ENCODE measurements around the gene PLK1. TPM values are rescaled to one million over a fixed set of nuclear protein-coding genes. Genes with fewer than 3 reads are reported as not detected.
"Not testable (repeated sequence)": the region's sequence is repeated elsewhere in the genome, so short reads cannot be mapped to it uniquely, and the experiment has no call there.

Gene PLK1
- total RNA-seq, 2 experiments from 2014 or later: 76.5 to 84.8 TPM

- peaks cover 4% of the 10 kb centered on the region for H3K4me1 Mint-ChIP-seq
- no peak overlapping the region for H3K27ac Mint-ChIP-seq
- no peak for ATAC-seq (ENCODE audit: low read depth)
- H3K27me3 Mint-ChIP-seq: peaks cover 9% of the 10 kb centered on the region
- H3K36me3 Mint-ChIP-seq: no peaks in the 10 kb centered on the region
- H3K9me3 Mint-ChIP-seq: no peaks in the 10 kb centered on the region
- POLR2A ChIA-PET: no interaction called here
- no peak overlapping the region for H3K4me3 Mint-ChIP-seq
- DNase-seq: no peak
These were observed 51.1 kb downstream of the PLK1 start for GRCh38 chr16:23729503-23730424.

GRCh38 chr16:23734176-23734893 is 55.6 kb downstream of the PLK1 start:
- peaks cover 7% of the 10 kb centered on the region for H3K4me1 Mint-ChIP-seq
- no peaks in the 10 kb centered on the region for H3K9me3 Mint-ChIP-seq
- POLR2A ChIA-PET: no interaction called here
- H3K27ac Mint-ChIP-seq: no peak overlapping the region
- no peak overlapping the region for H3K4me3 Mint-ChIP-seq
- H3K27me3 Mint-ChIP-seq: peaks cover 21% of the 10 kb centered on the region
- ATAC-seq (ENCODE audit: low read depth) (no peak), DNase-seq (no peak)
- no peaks in the 10 kb centered on the region for H3K36me3 Mint-ChIP-seq

- POLR2A ChIA-PET: interaction anchor here (0.6 kb wide), 1 partner anchor 133 kb away, joined by 3 read pairs; no protein-coding TSS in a partner anchor
- not testable (repeated sequence) for H3K27ac Mint-ChIP-seq; ATAC-seq (ENCODE audit: low read depth); H3K4me3 Mint-ChIP-seq; H3K36me3 Mint-ChIP-seq; H3K4me1 Mint-ChIP-seq; DNase-seq; H3K9me3 Mint-ChIP-seq
- peaks cover 26% of the 10 kb centered on the region for H3K27me3 Mint-ChIP-seq
These were observed 58.8 kb downstream of the PLK1 start for GRCh38 chr16:23737423-23738028.

GRCh38 chr16:23739516-23739915 is 60.8 kb downstream of the PLK1 start:
- Mint-ChIP-seq H3K9me3 (no peaks in the 10 kb centered on the region), H3K4me1 (peaks cover 4% of the 10 kb centered on the region), H3K4me3 (no peak overlapping the region), H3K27ac (no peak overlapping the region), H3K36me3 (no peaks in the 10 kb centered on the region), H3K27me3 (peaks cover 23% of the 10 kb centered on the region)
- DNase-seq (no peak), ATAC-seq (ENCODE audit: low read depth) (no peak)
- POLR2A ChIA-PET: no interaction called here

Other genes starting within 250 kb of the PLK1 start
- gene COG7, start 225.7 kb upstream of the PLK1 start, total RNA-seq: 10 to 100 TPM; 22.3 to 23.6 TPM
- gene GGA2, start 168.4 kb upstream of the PLK1 start, total RNA-seq: 100 to 1,000 TPM; 125 to 137 TPM
- 10 to 100 TPM; 11.0 to 11.2 TPM for gene EARS2, start 121.5 kb upstream of the PLK1 start, total RNA-seq
- 10 to 100 TPM; 43.3 to 44.6 TPM for gene UBFD1, start 121.2 kb upstream of the PLK1 start, total RNA-seq
- 10 to 100 TPM; 65.0 to 66.3 TPM for gene NDUFAB1, start 82.6 kb upstream of the PLK1 start, total RNA-seq
- 10 to 100 TPM; 20.2 to 21.3 TPM for gene PALB2, start 37.6 kb upstream of the PLK1 start, total RNA-seq
- 10 to 100 TPM; 83.9 to 89.3 TPM for gene DCTN5, start 37.4 kb upstream of the PLK1 start, total RNA-seq
- gene ERN2, start 34.3 kb downstream of the PLK1 start, total RNA-seq: not detected
- gene CHP2, start 76.1 kb downstream of the PLK1 start, total RNA-seq: not detected
- 100 to 1,000 TPM; 120 to 123 TPM for gene PRKCB, start 157.1 kb downstream of the PLK1 start, total RNA-seq

All from activated naive CD8-positive, alpha-beta T cell treated with anti-CD3 and anti-CD28 coated beads, Interleukin-2, amount 10 ng/mL, durations not matched to agents 7 days and 5 days (primary cell).